Thoracic aorta (tissue), 2 donors: Measurements from ENCODE around the gene LETM1. TPM values are rescaled to one million over a fixed set of nuclear protein-coding genes. Genes with fewer than 3 reads are reported as not detected.
A peak's percentile ranks its signal among the peaks of the same experiment; 100 is the strongest.

Experiments
- ATAC-seq: fragments of 150-250 bp; one replicate; pipeline ENCODE4 v1.8.0; 2017; ENCODE audit warnings: low read depth; ENCODE audit not compliant: insufficient number of reproducible peaks, low FRiP score
- DNase-seq: peaks from one replicate; pipeline ENCODE4 v3.0.0-alpha.2; 2020; ENCODE audit warnings: low spot score
- H3K27ac ChIP-seq, 2 donors: fragments of 200-600 bp; sonication (generic); 1 replicate in 1 of 2; 2 replicates in 1 of 2; pipeline ENCODE4 v1.5.1; 2016; ENCODE audit warnings: mild to moderate bottlenecking in 2 of 2, moderate library complexity in 2 of 2
- H3K27me3 ChIP-seq: fragments of 200-600 bp; sonication (generic); replicated peaks from 2 replicates; pipeline ENCODE4 v1.6.0; 2016; ENCODE audit warnings: mild to moderate bottlenecking; ENCODE audit not compliant: insufficient read depth
- H3K36me3 ChIP-seq: fragments of 200-600 bp; sonication (generic); one replicate; pipeline ENCODE4 v1.5.1; 2016
- H3K4me1 ChIP-seq, 2 donors: fragments of 200-600 bp; sonication (generic); 1 replicate in 1 of 2; 2 replicates in 1 of 2; pipeline versions ENCODE4 v1.5.1 to v1.6.0; 2016; ENCODE audit warnings: low read depth in 2 of 2, mild to moderate bottlenecking in 1 of 2; ENCODE audit not compliant: control insufficient read depth in 1 of 2
- H3K4me3 ChIP-seq: fragments of 200-600 bp; sonication (generic); 2 replicates; pipeline ENCODE4 v1.5.1; 2016; ENCODE audit warnings: mild to moderate bottlenecking
- H3K9me3 ChIP-seq: fragments of 200-600 bp; sonication (generic); 2 replicates; pipeline ENCODE4 v1.5.1; 2016
- total RNA-seq, 2 donors: library from RNA; depleted of rRNA; stranded (reverse); fragments of >200 nt; gene quantifications; one replicate each; pipeline versions ENCODE4 v1.1.0 to v1.2.3, GENCODE V29; 2016
- TF ChIP-seq, protein P1 (sequence below): fragments of 200-600 bp; sonication (generic); IDR thresholded peaks from one replicate; pipeline ENCODE4 v1.5.1; 2019; ENCODE audit warnings: antibody characterized with exemption

Gene LETM1
- total RNA-seq, 2 donors from 2014 or later, result 30.5 to 68.9 TPM

DNA sequence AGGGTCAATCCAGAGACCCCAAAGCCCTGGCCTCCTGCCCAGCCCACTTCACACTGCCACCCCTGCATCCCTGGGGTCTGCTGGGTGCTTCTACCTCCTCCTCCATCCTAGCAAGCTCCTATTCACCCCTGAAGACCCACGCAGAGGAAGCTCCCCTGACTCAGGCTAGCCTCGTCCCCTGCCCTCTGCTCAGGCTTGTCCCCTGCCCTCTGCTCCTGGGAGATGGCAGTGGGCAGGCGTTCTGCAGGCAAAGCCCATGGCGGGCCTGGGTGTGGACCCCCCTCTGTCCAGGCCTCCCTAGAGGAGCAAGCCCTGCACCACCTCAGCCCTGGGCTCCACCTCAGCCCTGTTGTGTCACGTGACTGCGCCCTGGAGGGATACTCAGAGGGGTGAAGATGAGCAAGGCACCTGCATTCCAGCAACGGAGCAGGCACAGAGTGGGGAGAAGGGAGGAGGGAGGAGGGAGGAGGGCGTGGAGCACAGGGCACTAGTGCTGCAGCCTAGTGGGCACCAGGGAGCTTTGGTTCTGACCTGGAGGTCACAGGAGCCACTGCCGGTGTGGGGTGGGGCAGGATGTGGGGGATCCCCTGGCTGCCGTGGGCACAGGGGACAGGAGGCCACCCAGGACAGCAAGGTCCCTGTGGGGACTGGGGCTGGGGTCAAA, 90.4 kb downstream of the LETM1 start:
- Histone ChIP-seq H3K4me3 (no peak overlapping the region), H3K27me3 (no peaks in the 10 kb centered on the region), H3K27ac (no peak overlapping the region), H3K9me3 (no peaks in the 10 kb centered on the region), H3K4me1 (peaks cover 3 to 11% of the 10 kb centered on the region in 2 donors), H3K36me3 (no peaks in the 10 kb centered on the region)
- TF ChIP-seq, protein P1, sequence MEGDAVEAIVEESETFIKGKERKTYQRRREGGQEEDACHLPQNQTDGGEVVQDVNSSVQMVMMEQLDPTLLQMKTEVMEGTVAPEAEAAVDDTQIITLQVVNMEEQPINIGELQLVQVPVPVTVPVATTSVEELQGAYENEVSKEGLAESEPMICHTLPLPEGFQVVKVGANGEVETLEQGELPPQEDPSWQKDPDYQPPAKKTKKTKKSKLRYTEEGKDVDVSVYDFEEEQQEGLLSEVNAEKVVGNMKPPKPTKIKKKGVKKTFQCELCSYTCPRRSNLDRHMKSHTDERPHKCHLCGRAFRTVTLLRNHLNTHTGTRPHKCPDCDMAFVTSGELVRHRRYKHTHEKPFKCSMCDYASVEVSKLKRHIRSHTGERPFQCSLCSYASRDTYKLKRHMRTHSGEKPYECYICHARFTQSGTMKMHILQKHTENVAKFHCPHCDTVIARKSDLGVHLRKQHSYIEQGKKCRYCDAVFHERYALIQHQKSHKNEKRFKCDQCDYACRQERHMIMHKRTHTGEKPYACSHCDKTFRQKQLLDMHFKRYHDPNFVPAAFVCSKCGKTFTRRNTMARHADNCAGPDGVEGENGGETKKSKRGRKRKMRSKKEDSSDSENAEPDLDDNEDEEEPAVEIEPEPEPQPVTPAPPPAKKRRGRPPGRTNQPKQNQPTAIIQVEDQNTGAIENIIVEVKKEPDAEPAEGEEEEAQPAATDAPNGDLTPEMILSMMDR, result no peak
- DNase-seq, result no peak
- ATAC-seq, result no peak

GRCh38 chr4:1764670-1765069, 91.3 kb downstream of the LETM1 start:
- Histone ChIP-seq H3K36me3 (no peaks in the 10 kb centered on the region), H3K4me1 (peaks cover 3 to 11% of the 10 kb centered on the region in 2 donors), H3K27ac (no peak overlapping the region), H3K9me3 (no peaks in the 10 kb centered on the region), H3K4me3 (no peak overlapping the region), H3K27me3 (no peaks in the 10 kb centered on the region)
- TF ChIP-seq, protein P1, result no peak
- DNase-seq, result no peak
- ATAC-seq, result no peak

DNA sequence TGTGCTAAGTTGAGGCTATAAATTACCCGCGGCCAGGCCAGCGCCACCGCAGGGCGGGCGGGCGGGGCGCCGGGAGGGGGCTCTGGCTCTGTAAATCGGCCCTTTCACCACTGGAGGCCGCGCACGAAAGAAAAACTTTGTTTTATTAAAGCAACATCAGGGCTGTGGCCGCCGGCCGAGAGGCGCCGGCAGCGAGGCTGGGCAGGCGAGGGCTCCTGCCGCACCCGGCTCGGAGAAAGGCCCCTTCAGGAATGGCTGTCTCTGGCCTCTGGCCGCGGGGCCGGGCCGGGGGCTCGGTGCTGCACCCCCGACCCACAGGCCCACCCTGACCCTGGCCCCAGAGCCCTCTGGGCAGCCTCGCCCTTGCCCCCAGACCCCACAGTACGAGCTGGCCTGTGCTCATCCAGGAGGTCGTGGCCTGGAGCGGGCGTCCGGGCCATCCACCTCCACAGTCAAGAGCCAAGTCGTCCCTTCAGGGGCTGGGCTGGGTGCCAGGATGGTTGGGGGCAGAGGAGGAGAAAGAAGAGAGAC, 92.3 kb downstream of the LETM1 start:
- TF ChIP-seq, protein P1, result no peak
- H3K36me3 ChIP-seq, result no peaks in the 10 kb centered on the region
- ATAC-seq (no peak), DNase-seq (no peak)
- H3K4me3 ChIP-seq, result peak overlapping the region; percentile 66
- no peaks in the 10 kb centered on the region for H3K9me3 ChIP-seq
- H3K4me1 ChIP-seq, result peaks cover 3 to 11% of the 10 kb centered on the region in 2 donors
- H3K27me3 ChIP-seq, result no peaks in the 10 kb centered on the region
- no peak overlapping the region for H3K27ac ChIP-seq

DNA sequence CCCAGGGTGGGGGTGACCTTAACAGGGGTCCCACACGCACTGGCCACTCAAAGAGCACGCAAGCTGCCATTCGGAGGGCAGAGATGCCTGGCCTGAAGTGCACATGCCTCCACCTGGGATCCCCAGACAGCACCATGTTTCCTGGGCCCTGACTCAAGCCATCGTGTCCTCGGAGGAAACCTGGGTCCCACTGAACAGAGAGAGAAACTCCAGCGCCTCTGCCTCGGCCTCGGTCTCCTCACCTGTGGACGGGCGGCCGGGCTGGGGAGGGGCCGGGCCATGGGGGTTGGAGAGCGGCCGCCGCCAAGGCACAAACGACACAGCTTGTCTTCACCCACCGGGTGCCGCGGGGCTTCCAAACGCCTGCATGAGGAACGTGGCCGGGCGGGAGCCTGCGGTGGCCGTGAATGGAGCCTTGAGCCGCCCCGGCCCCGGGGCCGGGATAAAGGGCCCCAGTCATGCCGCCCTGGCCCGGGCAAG, 92.8 kb downstream of the LETM1 start:
- H3K27ac ChIP-seq, result no peak overlapping the region
- TF ChIP-seq, protein P1, result no peak
- no peaks in the 10 kb centered on the region for H3K27me3 ChIP-seq
- peak overlapping the region; percentile 66 for H3K4me3 ChIP-seq
- ATAC-seq, result no peak
- H3K4me1 ChIP-seq, result peaks cover 3 to 11% of the 10 kb centered on the region in 2 donors
- DNase-seq, result no peak
- no peaks in the 10 kb centered on the region for H3K9me3 ChIP-seq
- H3K36me3 ChIP-seq, result no peaks in the 10 kb centered on the region

GRCh38 chr4:1762264-1763010, 93.5 kb downstream of the LETM1 start:
- no peak overlapping the region for H3K4me3 ChIP-seq
- peaks cover 3 to 11% of the 10 kb centered on the region in 2 donors for H3K4me1 ChIP-seq

More at GRCh38 chr4:1762264-1763010, 93.5 kb downstream of the LETM1 start:
- DNase-seq (no peak), ATAC-seq (no peak)
- H3K27ac ChIP-seq, result no peak overlapping the region
- TF ChIP-seq, protein P1, result no peak
- H3K36me3 ChIP-seq, result no peaks in the 10 kb centered on the region
- no peaks in the 10 kb centered on the region for H3K9me3 ChIP-seq
- H3K27me3 ChIP-seq, result no peaks in the 10 kb centered on the region
